SK-N-SH (cell line): ENCODE results near the gene CLRN3. TPM values are rescaled to one million over a fixed set of nuclear protein-coding genes. Genes with fewer than 3 reads are reported as not detected.

Source experiments
- CTCF ChIA-PET: fragments of 300-600, 350-600 bp; formaldehyde crosslinking; extraction: SDS; loops from one replicate; lab custom pipeline; 2021; lab: Yijun Ruan, JAX
- POLR2A ChIA-PET: fragments of 350-600 bp; sonication (Branson Sonifier 250); formaldehyde crosslinking; extraction: SDS; loops from one replicate; lab custom pipeline; 2020; ENCODE audit warnings: antibody characterized with exemption, inconsistent platforms; lab: Yijun Ruan, JAX
- DNase-seq: peaks from one replicate; pipeline ENCODE4 v3.0.0; 2012
- H2AFZ ChIP-seq: fragments of 200-600 bp; sonication (generic); 2 replicates; pipeline ENCODE4 v1.8.1; 2016; ENCODE audit warnings: antibody characterized with exemption, mild to moderate bottlenecking, low read depth
- H3F3A ChIP-seq: fragments of 200-600 bp; sonication (generic); replicated peaks from 2 replicates; pipeline ENCODE3; 2016; ENCODE audit warnings: antibody characterized with exemption, mild to moderate bottlenecking; ENCODE audit not compliant: insufficient read depth
- H3K27ac ChIP-seq, 2 experiments: fragments of 200-500 bp in 1 of 2; fragments of 200-600 bp in 1 of 2; sonication (Bioruptor generic) in 1 of 2; sonication (generic), shearing (Covaris generic) in 1 of 2; 2 replicates each; pipeline versions ENCODE4 v1.5.1 to v1.6.1; 2014 to 2016; ENCODE audit warnings: low read depth in 2 of 2, inconsistent platforms in 1 of 2, low read length in 1 of 2, mild to moderate bottlenecking in 1 of 2, mixed read lengths in 1 of 2
- H3K27me3 ChIP-seq: fragments of 200-600 bp; sonication (generic), shearing (Covaris generic); 2 replicates; pipeline ENCODE4 v1.6.1; 2016; ENCODE audit warnings: mixed run types; ENCODE audit not compliant: insufficient read depth
- H3K36me3 ChIP-seq, 2 experiments: fragments of 200-500 bp in 1 of 2; fragments of 200-600 bp in 1 of 2; sonication (Bioruptor generic) in 1 of 2; sonication (generic) in 1 of 2; replicated peaks in 1 of 2; 2 replicates each; pipeline versions ENCODE3 to v1.5.1; 2014 to 2016; ENCODE audit warnings: low read length in 1 of 2, mild to moderate bottlenecking in 1 of 2; ENCODE audit not compliant: insufficient read depth in 2 of 2, control insufficient read depth in 1 of 2
- H3K4me1 ChIP-seq, 2 experiments: fragments of 200-500 bp in 1 of 2; fragments of 200-600 bp in 1 of 2; sonication (Bioruptor generic) in 1 of 2; sonication (generic), shearing (Covaris generic) in 1 of 2; 2 replicates each; pipeline versions ENCODE4 v1.5.1 to v1.6.1; 2014 to 2016; ENCODE audit warnings: low read depth in 1 of 2, low read length in 1 of 2, mixed run types in 1 of 2; ENCODE audit not compliant: insufficient read depth in 2 of 2, control insufficient read depth in 1 of 2
- H3K4me2 ChIP-seq: fragments of 200-600 bp; sonication (generic), shearing (Covaris generic); 2 replicates; pipeline ENCODE4 v1.6.1; 2017; ENCODE audit warnings: mixed run types
- H3K4me3 ChIP-seq, 2 experiments: fragments of 200-500 bp in 1 of 2; fragments of 200-600 bp in 1 of 2; sonication (Bioruptor generic) in 1 of 2; sonication (generic), shearing (Covaris generic) in 1 of 2; 2 replicates each; pipeline versions ENCODE4 v1.5.1 to v1.8.1; 2014 to 2016; ENCODE audit warnings: low read depth in 2 of 2, inconsistent platforms in 1 of 2, low read length in 1 of 2, mild to moderate bottlenecking in 1 of 2, mixed read lengths in 1 of 2, moderate library complexity in 1 of 2
- H3K79me2 ChIP-seq: fragments of 200-600 bp; sonication (generic); 2 replicates; pipeline ENCODE4 v1.8.1; 2017; ENCODE audit warnings: mild to moderate bottlenecking; ENCODE audit not compliant: insufficient read depth
- H3K9ac ChIP-seq: fragments of 200-600 bp; sonication (generic); 2 replicates; pipeline ENCODE4 v1.6.1; 2017; ENCODE audit warnings: mixed run types
- H3K9me2 ChIP-seq: fragments of 200-600 bp; sonication (generic); 2 replicates; pipeline ENCODE4 v1.6.1; 2017; ENCODE audit warnings: mixed run types
- H3K9me3 ChIP-seq: fragments of 200-600 bp; sonication (generic); 2 replicates; pipeline ENCODE4 v1.6.1; 2017; ENCODE audit warnings: mixed run types, mild to moderate bottlenecking, moderate library complexity
- H4K20me1 ChIP-seq: fragments of 200-600 bp; sonication (generic); 2 replicates; pipeline ENCODE4 v1.6.1; 2017; ENCODE audit warnings: mild to moderate bottlenecking, mixed run types; ENCODE audit not compliant: insufficient read depth
- EZH2phosphoT487 ChIP-seq: fragments of 200-600 bp; sonication (generic); IDR thresholded peaks from 2 replicates; pipeline ENCODE4 v1.6.1; 2017; ENCODE audit warnings: low read depth, mixed run types, mild to moderate bottlenecking, antibody characterized with exemption, moderate library complexity, borderline replicate concordance
- FOSL2 ChIP-seq: IDR thresholded peaks from 2 replicates; pipeline ENCODE4 v1.4.0; 2012; ENCODE audit warnings: low read depth, mild to moderate bottlenecking, moderate library complexity, borderline replicate concordance
- FOXM1 ChIP-seq: IDR thresholded peaks from 2 replicates; pipeline ENCODE4 v1.4.0; 2012; ENCODE audit warnings: low read depth, mild to moderate bottlenecking
- GABPA ChIP-seq: IDR thresholded peaks from 2 replicates; pipeline ENCODE4 v1.4.0; 2012; ENCODE audit warnings: low read depth, mild to moderate bottlenecking
- NFIC ChIP-seq: IDR thresholded peaks from 2 replicates; pipeline ENCODE4 v1.4.0; 2012; ENCODE audit warnings: borderline replicate concordance
- NRF1 ChIP-seq: IDR thresholded peaks from 2 replicates; pipeline ENCODE4 v1.6.1; 2012; ENCODE audit warnings: low read depth, mild to moderate bottlenecking, low read length
- RFX5 ChIP-seq: IDR thresholded peaks from 2 replicates; pipeline ENCODE4 v1.6.1; 2012; ENCODE audit warnings: mild to moderate bottlenecking, improper control_type of control experiment, low read length
- RXRA ChIP-seq: IDR thresholded peaks from 2 replicates; pipeline ENCODE4 v1.4.0; 2012; ENCODE audit warnings: low read depth, mild to moderate bottlenecking, borderline replicate concordance
- WGBS: methylation state at CpG from one replicate; pipeline ENCODE4 v1.1.6; 2017; ENCODE audit warnings: low lambda C conversion rate; 5-methylcytosine and 5-hydroxymethylcytosine counted together
- polyA plus RNA-seq, 3 experiments: library from polyadenylated mRNA; depleted of rRNA; stranded (reverse); fragments of >200 nt; gene quantifications; 2 replicates each; pipeline ENCODE4 v1.2.3, GENCODE V29; 2012
- TF ChIP-seq, protein P1 (sequence below): fragments of 200-600 bp; sonication (generic); IDR thresholded peaks from 2 replicates; pipeline ENCODE4 v1.6.1; 2017; ENCODE audit warnings: antibody characterized with exemption, mild to moderate bottlenecking, moderate library complexity
- TF ChIP-seq, protein P2 (sequence below): IDR thresholded peaks from 2 replicates; pipeline ENCODE4 v1.4.0; 2012; ENCODE audit warnings: low read depth, borderline replicate concordance
- TF ChIP-seq, protein P3 (sequence below): IDR thresholded peaks from 2 replicates; pipeline ENCODE4 v1.4.0; 2012; ENCODE audit warnings: low read depth, borderline replicate concordance
- TF ChIP-seq, protein P4 (sequence below): fragments of 150-350 bp; IDR thresholded peaks from 2 replicates; pipeline ENCODE4 v1.6.1; 2017; ENCODE audit warnings: antibody characterized with exemption, low read length, low read depth, borderline replicate concordance

The CLRN3 gene
- polyA plus RNA-seq, 1 of the 3 experiments (the other 2 are of a cell fraction), result 0.25 TPM

DNA sequence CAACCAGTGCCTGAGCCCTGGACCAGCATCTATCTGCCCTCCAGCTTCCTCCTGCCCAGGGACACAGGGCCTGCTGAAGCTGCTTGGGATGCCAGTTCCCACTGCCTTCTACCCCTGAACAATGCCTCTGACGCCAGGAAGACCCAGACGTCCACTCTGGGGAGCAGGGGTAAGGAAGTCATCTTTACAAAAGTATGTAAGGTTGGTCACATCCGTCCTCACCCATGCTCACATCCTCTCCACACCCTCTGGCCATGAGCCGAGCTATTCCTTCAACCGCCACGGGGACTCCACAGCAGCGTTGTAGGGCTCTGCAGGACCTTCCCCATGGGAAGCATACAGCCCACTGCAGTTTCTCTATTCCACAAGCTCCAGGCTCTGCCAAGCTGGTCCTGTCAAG, 58.5 kb downstream of the CLRN3 start:
- no peak overlapping the region for H3K4me2 ChIP-seq
- no peak overlapping the region for H3K4me3 ChIP-seq
- DNase-seq, result no peak
- H3K9ac ChIP-seq, result no peak overlapping the region
- H3K27me3 ChIP-seq, result no peaks in the 10 kb centered on the region
- H4K20me1 ChIP-seq, result no peaks in the 10 kb centered on the region
- no peaks in the 10 kb centered on the region for H3F3A ChIP-seq
- no peaks in the 10 kb centered on the region for H3K9me2 ChIP-seq
- CTCF ChIA-PET, result interaction anchor here (1.2 kb wide), 1 partner anchor 20 kb away, joined by 9 read pairs; no protein-coding TSS in a partner anchor
- H3K79me2 ChIP-seq, result no peaks in the 10 kb centered on the region
- H3K4me1 ChIP-seq, result no peaks in the 10 kb centered on the region; a peak in 1 of 4 replicates
- no peak overlapping the region for H2AFZ ChIP-seq
- H3K27ac ChIP-seq, result no peak overlapping the region
- no peak for TF ChIP-seq RXRA
- TF ChIP-seq, protein P1, sequence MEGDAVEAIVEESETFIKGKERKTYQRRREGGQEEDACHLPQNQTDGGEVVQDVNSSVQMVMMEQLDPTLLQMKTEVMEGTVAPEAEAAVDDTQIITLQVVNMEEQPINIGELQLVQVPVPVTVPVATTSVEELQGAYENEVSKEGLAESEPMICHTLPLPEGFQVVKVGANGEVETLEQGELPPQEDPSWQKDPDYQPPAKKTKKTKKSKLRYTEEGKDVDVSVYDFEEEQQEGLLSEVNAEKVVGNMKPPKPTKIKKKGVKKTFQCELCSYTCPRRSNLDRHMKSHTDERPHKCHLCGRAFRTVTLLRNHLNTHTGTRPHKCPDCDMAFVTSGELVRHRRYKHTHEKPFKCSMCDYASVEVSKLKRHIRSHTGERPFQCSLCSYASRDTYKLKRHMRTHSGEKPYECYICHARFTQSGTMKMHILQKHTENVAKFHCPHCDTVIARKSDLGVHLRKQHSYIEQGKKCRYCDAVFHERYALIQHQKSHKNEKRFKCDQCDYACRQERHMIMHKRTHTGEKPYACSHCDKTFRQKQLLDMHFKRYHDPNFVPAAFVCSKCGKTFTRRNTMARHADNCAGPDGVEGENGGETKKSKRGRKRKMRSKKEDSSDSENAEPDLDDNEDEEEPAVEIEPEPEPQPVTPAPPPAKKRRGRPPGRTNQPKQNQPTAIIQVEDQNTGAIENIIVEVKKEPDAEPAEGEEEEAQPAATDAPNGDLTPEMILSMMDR, result no peak
- TF ChIP-seq FOSL2, result no peak
- TF ChIP-seq, protein P2, sequence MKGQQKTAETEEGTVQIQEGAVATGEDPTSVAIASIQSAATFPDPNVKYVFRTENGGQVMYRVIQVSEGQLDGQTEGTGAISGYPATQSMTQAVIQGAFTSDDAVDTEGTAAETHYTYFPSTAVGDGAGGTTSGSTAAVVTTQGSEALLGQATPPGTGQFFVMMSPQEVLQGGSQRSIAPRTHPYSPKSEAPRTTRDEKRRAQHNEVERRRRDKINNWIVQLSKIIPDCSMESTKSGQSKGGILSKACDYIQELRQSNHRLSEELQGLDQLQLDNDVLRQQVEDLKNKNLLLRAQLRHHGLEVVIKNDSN, result no peak
- TF ChIP-seq EZH2phosphoT487, result no peak
- no peak for TF ChIP-seq RFX5
- no peak for TF ChIP-seq NFIC
- TF ChIP-seq, protein P3, sequence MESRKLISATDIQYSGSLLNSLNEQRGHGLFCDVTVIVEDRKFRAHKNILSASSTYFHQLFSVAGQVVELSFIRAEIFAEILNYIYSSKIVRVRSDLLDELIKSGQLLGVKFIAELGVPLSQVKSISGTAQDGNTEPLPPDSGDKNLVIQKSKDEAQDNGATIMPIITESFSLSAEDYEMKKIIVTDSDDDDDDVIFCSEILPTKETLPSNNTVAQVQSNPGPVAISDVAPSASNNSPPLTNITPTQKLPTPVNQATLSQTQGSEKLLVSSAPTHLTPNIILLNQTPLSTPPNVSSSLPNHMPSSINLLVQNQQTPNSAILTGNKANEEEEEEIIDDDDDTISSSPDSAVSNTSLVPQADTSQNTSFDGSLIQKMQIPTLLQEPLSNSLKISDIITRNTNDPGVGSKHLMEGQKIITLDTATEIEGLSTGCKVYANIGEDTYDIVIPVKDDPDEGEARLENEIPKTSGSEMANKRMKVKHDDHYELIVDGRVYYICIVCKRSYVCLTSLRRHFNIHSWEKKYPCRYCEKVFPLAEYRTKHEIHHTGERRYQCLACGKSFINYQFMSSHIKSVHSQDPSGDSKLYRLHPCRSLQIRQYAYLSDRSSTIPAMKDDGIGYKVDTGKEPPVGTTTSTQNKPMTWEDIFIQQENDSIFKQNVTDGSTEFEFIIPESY, result no peak
- no peak for TF ChIP-seq GABPA
- TF ChIP-seq, protein P4, sequence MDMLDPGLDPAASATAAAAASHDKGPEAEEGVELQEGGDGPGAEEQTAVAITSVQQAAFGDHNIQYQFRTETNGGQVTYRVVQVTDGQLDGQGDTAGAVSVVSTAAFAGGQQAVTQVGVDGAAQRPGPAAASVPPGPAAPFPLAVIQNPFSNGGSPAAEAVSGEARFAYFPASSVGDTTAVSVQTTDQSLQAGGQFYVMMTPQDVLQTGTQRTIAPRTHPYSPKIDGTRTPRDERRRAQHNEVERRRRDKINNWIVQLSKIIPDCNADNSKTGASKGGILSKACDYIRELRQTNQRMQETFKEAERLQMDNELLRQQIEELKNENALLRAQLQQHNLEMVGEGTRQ, result no peak
- no peak for TF ChIP-seq NRF1
- no peak for TF ChIP-seq FOXM1
- POLR2A ChIA-PET, result no interaction called here
- H3K36me3 ChIP-seq, result no peaks in the 10 kb centered on the region
- 39% methylated on average over 7 of the region's 7 CpGs for WGBS
- no peaks in the 10 kb centered on the region for H3K9me3 ChIP-seq
